ENCODE results near the gene EVX1.
A peak's percentile ranks its signal among the peaks of the same experiment; 100 is the strongest.

DNA sequence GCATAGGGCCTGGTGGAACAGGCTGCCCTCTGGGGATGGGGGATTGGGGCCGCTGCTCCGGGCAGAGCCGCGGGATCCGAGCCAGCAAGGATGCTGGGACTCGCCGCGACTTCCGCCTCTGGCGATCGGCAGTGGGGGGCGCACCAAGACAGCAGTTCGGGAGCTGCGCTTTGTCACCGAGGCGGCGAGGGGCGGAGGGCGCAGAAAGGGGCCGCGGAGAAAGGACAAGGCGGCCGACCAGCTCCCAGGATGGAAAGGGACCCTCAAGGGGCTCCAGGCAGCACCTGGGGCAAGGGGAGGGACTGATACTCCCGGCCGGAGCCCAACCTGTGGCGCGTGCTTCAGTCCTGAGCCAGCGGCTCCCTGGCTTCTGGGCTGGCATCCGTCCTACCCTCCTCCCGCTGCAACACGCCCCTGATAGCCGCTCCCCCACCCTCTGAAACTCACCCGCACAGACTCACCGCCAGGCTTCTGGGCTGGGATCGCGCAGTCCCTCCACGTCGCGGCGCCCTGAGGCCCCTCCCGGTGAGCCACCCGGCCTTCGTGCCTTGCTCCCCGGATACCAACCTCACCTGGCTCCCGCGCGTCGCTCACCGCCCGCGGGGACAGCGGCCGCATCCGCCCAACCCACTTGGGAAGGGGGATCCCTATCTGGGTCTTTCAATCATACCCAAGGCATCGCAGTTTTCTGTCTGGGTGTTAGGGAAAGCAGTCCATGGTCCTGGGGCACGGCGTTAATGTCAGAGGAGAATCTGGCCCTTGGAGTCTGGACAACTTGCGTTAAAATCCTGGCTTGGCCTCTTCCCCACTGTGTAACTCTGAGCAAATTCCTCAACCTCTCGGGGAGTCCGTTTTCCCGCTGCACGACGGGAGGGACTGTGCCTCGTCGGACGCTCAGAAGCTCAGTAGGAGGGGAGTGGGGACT, 7.0 kb upstream of the EVX1 start:
- TF ChIP-seq, protein P1, sequence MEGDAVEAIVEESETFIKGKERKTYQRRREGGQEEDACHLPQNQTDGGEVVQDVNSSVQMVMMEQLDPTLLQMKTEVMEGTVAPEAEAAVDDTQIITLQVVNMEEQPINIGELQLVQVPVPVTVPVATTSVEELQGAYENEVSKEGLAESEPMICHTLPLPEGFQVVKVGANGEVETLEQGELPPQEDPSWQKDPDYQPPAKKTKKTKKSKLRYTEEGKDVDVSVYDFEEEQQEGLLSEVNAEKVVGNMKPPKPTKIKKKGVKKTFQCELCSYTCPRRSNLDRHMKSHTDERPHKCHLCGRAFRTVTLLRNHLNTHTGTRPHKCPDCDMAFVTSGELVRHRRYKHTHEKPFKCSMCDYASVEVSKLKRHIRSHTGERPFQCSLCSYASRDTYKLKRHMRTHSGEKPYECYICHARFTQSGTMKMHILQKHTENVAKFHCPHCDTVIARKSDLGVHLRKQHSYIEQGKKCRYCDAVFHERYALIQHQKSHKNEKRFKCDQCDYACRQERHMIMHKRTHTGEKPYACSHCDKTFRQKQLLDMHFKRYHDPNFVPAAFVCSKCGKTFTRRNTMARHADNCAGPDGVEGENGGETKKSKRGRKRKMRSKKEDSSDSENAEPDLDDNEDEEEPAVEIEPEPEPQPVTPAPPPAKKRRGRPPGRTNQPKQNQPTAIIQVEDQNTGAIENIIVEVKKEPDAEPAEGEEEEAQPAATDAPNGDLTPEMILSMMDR (IDR thresholded peaks at IDR 0.05): peak; percentile 22 to 57 (median 47)
- TF ChIP-seq POLR2A (IDR thresholded peaks at IDR 0.05): no peak
